Muscle of arm (tissue), 14 donors: ENCODE measurements around the gene OR5AN1. TPM values are rescaled to one million over a fixed set of nuclear protein-coding genes. Genes with fewer than 3 reads are reported as not detected.
"Not testable (repeated sequence)": the region's sequence is repeated elsewhere in the genome, so short reads cannot be mapped to it uniquely, and the experiment has no call there.

Source experiments
- DNase-seq: peaks from one replicate; pipeline ENCODE4 v3.0.0-alpha.2; 2013
- long read RNA-seq, 11 donors: transcript quantifications; one replicate each; lab custom pipeline, GENCODE V29; 2026
- polyA plus RNA-seq, 12 donors: library from polyadenylated mRNA; unstranded; fragments of 120-200 nt; gene quantifications; one replicate each; pipeline ENCODE4 v1.2.1, GENCODE V29; 2013; ENCODE audit not compliant: insufficient read length in 12 of 12

OR5AN1 gene, protein sequence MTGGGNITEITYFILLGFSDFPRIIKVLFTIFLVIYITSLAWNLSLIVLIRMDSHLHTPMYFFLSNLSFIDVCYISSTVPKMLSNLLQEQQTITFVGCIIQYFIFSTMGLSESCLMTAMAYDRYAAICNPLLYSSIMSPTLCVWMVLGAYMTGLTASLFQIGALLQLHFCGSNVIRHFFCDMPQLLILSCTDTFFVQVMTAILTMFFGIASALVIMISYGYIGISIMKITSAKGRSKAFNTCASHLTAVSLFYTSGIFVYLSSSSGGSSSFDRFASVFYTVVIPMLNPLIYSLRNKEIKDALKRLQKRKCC
- polyA plus RNA-seq = not detected
- long read RNA-seq, donor 1 = 0 reads
- long read RNA-seq, donor 2 = 0 reads
- long read RNA-seq, donor 3 = 0 reads
- long read RNA-seq, donor 4 = 0 reads
- long read RNA-seq, donor 5 = 0 reads
- long read RNA-seq, donor 6 = 0 reads
- long read RNA-seq, donor 7 = 0 reads
- long read RNA-seq, donor 8 = 0 reads
- long read RNA-seq, donor 9 = 0 reads
- long read RNA-seq, donor 10 = 0 reads
- long read RNA-seq, donor 11 = 0 reads

GRCh38 chr11:59358595-59358994, at the start of gene OR5AN1:
Gene OR5AN1 (plus strand): TSS chr11:59358895. CDS start chr11:59364459, 5,564 bp downstream.
- DNase-seq = no peak

GRCh38 chr11:59335001-59335400, 23.7 kb upstream of the OR5AN1 start:
- DNase-seq = no peak

DNA sequence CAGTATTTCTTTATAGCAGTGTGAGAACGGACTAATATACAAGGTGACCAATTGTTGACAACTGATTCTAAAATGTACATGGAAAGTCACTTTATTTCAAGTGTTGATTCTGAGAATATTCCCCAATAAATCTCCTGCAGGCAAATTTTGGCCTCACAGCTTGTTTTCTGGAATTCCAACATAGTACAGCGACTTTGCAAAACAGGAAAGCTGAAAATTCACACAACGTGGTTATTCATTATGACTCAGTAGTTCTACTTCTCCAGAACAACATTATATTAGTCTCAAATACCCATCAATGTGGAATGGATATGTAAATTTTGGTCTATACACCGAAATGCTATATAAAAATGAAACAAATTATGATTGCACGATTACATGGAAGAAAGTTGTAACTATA, 22.5 kb upstream of the OR5AN1 start:
- no peak for DNase-seq

- no peak for DNase-seq
Measured at GRCh38 chr11:59336931-59337330, 21.8 kb upstream of the OR5AN1 start.

- not testable (repeated sequence) for DNase-seq
Measured at GRCh38 chr11:59349657-59350056, 9.0 kb upstream of the OR5AN1 start.

DNA sequence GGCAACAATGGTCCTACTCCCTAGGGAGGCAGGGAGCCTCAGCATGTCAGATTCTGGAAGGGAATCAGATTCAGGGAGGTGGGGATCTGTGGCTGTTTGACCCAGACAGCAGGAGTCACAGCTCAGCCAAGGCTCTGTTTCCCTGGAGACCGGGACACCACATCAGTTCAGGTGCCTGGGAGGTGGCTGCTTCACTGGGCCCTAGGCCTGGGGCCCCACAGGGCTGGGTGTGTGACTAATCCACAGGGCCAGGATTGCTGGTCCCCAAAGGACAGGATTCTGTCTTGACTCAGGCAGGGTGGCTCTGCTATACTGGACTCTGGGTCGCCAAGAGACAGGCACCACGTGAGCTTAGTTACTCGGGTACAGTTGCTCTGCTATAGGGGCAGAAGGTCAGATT, 3.5 kb upstream of the OR5AN1 start:
- DNase-seq = no peak

- DNase-seq = no peak
Measured at GRCh38 chr11:59356561-59356960, 2.1 kb upstream of the OR5AN1 start.

DNA sequence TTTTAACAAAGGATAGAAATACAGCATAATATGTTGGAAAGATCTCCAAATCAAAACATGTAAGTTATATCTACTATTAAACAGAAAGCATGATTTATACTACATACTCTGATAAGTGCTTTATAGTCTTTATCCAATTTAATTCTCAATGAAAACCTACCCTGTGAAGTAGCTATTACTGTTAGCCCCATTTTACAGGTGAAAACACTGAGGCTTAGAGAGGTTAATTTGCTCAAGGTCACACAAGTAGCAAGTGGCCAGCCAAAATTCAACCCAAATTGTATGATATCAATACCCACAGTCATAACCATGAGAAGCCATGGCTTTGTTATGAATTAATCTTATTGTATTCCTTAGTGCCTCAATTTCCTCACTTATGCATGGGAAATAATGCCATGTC, 675 bp upstream of the OR5AN1 start:
- DNase-seq = no peak

- DNase-seq = no peak
Measured at GRCh38 chr11:59365232-59366018, 6.7 kb downstream of the OR5AN1 start.

DNA sequence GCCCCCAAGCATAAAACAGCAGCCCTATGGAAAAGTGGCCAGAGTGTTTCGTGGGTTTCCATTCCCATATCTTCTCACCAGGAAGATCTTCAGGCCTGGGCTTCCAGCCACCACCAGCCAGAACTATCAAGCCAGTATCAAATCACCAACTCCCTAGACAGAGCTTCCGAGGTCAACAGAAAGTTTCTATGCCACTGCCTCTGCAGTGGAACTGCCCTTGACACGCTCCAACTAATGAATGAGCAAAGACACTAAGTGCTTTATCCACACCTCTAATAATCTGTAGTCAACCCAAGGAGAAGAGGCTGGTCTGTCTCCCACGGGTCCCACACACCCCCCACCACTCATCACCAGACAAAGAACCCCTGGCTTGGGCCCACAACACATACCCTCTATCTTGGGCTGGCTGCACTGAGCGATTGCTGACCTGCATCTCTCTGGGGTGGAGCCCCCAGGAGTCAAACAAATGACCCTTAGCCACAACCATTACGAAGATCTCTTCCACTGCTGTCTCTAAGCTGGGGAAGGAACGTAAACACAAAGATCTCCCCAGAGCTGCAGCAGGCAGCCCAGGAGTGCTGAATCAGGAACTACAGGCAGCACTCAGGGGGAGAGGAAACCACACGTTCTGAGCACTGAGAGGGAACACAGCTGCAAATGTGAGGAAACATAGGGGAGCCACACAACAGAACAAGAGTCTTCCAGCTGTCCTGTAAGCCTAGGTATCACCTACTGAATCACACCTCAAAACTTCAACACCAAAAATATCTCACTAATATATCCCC, 9.7 kb downstream of the OR5AN1 start:
- peak; percentile 4 for DNase-seq

GRCh38 chr11:59372324-59372723, 13.6 kb downstream of the OR5AN1 start:
- DNase-seq = not testable (repeated sequence)

DNA sequence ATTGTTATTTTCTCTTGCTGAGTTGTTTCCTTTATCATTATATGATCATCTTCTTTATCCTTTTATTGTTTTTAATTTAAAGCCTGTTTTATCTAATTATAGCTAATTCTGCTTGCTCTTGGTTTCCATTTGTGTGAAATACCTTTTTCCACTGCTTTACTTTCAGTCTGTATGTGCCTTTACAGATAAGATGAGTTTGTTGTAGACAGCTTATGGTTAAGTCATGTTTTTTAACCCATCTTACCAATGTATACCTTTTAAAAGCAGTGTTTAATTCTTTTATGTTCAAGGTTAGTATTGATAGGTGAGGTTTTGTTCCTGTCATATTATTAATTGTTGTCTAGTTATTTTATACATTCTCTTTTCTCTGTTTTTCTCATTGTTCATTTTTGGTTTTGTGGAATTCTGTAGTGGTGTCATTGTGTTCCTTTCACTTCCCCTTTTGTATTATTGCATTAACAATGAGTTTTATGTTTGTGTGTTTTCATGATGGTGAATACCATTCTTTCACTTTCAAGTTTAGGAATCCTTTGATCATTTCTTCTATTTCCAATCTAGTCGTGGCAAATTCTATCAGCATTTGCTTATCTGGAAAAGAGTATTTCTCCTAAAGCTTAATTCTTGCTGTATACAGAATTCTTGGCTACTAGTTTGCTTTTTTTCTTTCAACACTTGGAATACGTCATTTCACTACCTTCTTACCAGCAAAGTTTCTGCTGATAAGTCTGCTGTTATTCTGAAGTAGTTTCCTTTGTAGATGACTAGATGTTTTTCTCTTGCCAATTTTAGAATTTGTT, 21.8 kb downstream of the OR5AN1 start:
- DNase-seq = no peak

GRCh38 chr11:59394186-59394585, 35.5 kb downstream of the OR5AN1 start:
- no peak for DNase-seq

GRCh38 chr11:59400461-59401261, 42.0 kb downstream of the OR5AN1 start:
- no peak for DNase-seq

GRCh38 chr11:59401262-59401552, 42.5 kb downstream of the OR5AN1 start:
- no peak for DNase-seq

GRCh38 chr11:59403546-59403945, 44.9 kb downstream of the OR5AN1 start:
- DNase-seq = no peak

GRCh38 chr11:59413646-59414045, 55.0 kb downstream of the OR5AN1 start:
- DNase-seq = no peak

DNA sequence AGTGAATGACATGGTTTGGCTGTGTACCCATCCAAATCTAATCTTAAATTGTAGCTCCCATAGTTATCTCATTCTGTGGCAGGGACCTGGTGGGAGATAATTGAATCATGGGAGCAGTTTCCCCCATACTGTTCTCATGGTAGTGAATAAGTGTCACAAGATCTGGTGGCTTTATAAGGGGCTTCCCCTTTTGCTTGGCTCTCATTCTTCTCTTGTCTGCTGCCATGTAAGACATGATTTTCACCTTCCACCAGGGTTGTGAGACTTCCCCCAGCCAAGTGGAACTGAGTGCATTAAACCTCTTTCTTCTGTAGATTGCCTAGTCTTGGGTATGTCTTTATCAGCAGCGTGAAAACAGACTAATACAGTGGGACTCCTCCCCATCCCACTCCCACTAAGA, 56.4 kb downstream of the OR5AN1 start:
- no peak for DNase-seq

GRCh38 chr11:59416613-59417012, 57.9 kb downstream of the OR5AN1 start:
- no peak for DNase-seq

GRCh38 chr11:59417023-59417422, 58.3 kb downstream of the OR5AN1 start:
- peak; percentile 3 for DNase-seq
